ENCODE data around the gene LNX1. TPM values are rescaled to one million over a fixed set of nuclear protein-coding genes. Genes with fewer than 3 reads are reported as not detected.
A peak's percentile ranks its signal among the peaks of the same experiment; 100 is the strongest.

LNX1 gene
- total RNA-seq, 6 experiments from 2014 or later, result 0.05 to 0.18 (median 0.07) TPM; not detected in 1

DNA sequence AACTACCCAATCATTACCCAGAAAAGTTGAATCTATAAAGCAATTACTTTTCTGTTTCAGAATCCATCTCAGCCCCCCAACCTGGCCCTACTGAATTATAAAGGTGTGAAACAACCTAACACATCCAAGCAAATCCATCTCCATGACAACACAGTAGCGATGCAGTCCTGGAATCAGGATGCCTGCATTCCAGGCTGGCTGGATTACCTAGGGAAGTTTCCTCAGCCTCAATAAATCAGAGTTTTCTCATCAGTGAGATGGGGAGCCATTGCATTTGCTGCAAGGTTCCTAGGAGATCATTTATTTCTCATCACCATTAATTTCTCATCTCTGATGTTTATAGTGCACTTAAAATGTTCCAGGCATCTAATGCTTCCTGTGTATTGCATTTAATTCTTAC is 46.0 kb downstream of the LNX1 start:
- Mint-ChIP-seq H3K36me3 (ENCODE audit: low read depth) (peaks cover 5% of the 10 kb centered on the region; the same call in 1 of the 2 replicates), H3K4me3 (no peak overlapping the region), H3K9me3 (no peaks in the 10 kb centered on the region), H3K27ac (no peak overlapping the region), H3K4me1 (ENCODE audit: low read depth) (peaks cover 66% of the 10 kb centered on the region), H3K27me3 (ENCODE audit: insufficient read depth) (peaks cover 5% of the 10 kb centered on the region)
- no peak for DNase-seq
- TF ChIP-seq, protein P1, sequence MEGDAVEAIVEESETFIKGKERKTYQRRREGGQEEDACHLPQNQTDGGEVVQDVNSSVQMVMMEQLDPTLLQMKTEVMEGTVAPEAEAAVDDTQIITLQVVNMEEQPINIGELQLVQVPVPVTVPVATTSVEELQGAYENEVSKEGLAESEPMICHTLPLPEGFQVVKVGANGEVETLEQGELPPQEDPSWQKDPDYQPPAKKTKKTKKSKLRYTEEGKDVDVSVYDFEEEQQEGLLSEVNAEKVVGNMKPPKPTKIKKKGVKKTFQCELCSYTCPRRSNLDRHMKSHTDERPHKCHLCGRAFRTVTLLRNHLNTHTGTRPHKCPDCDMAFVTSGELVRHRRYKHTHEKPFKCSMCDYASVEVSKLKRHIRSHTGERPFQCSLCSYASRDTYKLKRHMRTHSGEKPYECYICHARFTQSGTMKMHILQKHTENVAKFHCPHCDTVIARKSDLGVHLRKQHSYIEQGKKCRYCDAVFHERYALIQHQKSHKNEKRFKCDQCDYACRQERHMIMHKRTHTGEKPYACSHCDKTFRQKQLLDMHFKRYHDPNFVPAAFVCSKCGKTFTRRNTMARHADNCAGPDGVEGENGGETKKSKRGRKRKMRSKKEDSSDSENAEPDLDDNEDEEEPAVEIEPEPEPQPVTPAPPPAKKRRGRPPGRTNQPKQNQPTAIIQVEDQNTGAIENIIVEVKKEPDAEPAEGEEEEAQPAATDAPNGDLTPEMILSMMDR (IDR thresholded peaks at IDR 0.05), result no peak

DNA sequence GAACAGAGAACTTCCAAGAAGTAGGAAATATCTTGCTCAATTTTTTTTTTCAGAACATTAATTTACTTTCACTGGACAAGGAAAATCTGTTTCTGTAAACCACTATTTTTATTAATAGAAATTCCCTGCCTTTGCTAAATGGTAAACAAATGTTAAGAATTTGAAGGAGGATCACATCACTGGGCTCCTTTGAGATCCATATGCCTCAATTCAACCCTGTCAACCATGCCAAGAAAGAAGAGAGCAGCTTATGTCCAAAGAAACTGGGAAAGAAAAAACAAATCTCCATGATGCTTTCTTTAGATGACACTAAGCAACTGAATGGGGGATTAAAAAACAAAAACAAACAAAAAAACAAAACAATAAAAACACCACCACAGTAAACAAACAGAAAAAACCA is 47.7 kb downstream of the LNX1 start:
- Mint-ChIP-seq H3K27me3 (ENCODE audit: insufficient read depth) (peaks cover 5% of the 10 kb centered on the region), H3K36me3 (ENCODE audit: low read depth) (no peaks in the 10 kb centered on the region), H3K4me3 (no peak overlapping the region), H3K27ac (no peak overlapping the region), H3K4me1 (ENCODE audit: low read depth) (peaks cover 66% of the 10 kb centered on the region), H3K9me3 (no peaks in the 10 kb centered on the region)
- DNase-seq, result no peak
- TF ChIP-seq, protein P1 (IDR thresholded peaks at IDR 0.05), result no peak

DNA sequence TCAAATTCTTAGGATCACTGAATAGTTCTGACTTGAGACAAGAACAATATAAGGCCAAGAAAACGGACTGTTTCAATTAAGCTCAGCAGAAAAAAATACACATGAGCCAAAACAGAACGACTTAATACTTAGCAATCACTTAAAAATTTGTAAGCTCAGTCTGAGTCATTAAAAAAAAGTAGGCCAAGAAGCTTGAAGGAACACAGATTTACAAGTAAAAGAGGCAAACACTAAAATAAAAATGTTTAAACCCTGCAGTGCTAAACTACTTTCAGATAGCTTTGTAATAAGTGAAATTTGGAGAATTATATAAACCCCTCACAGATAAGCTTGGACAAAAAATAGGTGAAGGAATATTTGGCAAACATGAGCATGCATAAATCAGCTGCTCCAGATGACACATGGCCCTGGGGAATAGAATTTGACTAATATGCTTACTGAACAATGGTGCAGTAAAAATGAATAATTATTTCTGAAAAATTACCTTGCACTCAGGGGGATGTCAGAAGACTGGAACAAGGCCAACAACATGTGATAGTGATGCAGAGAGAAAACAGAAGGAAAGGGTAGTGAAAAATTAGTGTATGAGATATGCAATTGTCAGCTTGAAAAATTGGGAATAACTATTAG is 49.6 kb downstream of the LNX1 start:
- peak; percentile 89 for DNase-seq
- TF ChIP-seq, protein P1 (IDR thresholded peaks at IDR 0.05), result no peak
- Mint-ChIP-seq H3K36me3 (ENCODE audit: low read depth) (no peaks in the 10 kb centered on the region), H3K4me3 (peak overlapping the region; percentile 61), H3K27ac (peak overlapping the region; percentile 82), H3K27me3 (ENCODE audit: insufficient read depth) (no peaks in the 10 kb centered on the region; the same call in 1 of the 2 replicates), H3K4me1 (ENCODE audit: low read depth) (peaks cover 70% of the 10 kb centered on the region), H3K9me3 (no peaks in the 10 kb centered on the region)

DNA sequence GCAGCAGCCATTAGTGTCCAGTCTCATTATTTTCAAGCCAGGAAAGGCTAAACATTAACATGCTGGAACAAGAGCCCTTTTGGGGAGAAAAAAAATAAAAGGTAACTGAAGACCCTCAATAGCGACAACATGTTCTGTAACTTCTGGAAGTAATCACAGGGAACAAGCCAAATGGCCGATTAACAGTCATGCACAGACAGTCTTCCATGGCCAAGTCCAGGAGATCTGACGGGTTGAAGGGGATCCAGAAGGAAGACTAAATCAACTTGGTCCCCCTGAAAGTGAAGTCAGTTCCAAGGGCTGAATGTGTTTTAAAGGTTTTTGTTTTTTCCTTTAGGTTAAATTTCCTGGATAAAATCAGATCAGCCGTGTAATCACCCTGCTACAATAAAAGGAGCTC is 52.5 kb downstream of the LNX1 start:
- Mint-ChIP-seq H3K4me1 (ENCODE audit: low read depth) (peaks cover 67% of the 10 kb centered on the region), H3K4me3 (no peak overlapping the region), H3K27me3 (ENCODE audit: insufficient read depth) (no peaks in the 10 kb centered on the region; the same call in 1 of the 2 replicates), H3K27ac (no peak overlapping the region), H3K9me3 (no peaks in the 10 kb centered on the region), H3K36me3 (ENCODE audit: low read depth) (no peaks in the 10 kb centered on the region)
- DNase-seq, result no peak
- TF ChIP-seq, protein P1 (IDR thresholded peaks at IDR 0.05), result no peak

DNA sequence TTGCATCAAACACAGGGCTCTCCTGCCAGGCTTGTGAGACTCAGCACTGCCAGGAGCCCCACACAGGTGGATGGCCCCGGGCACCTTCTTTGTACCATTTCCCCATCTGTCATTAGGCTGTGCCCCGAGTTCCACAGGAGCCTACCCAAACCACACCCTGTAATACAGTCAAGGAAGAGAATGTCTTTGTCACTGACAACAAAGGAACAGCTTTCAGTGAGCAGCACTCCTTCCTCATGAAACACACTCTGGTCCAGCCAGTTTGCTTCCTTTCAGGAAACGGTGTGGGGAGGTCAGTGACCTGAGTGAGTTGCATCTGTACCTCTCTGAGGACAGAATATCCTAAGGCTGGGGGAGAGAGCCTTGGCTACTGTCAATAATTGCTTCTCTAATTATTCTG is 53.7 kb downstream of the LNX1 start:
- H3K36me3 Mint-ChIP-seq (ENCODE audit: low read depth), result no peaks in the 10 kb centered on the region
- H3K27ac Mint-ChIP-seq, result no peak overlapping the region
- DNase-seq, result no peak
- H3K9me3 Mint-ChIP-seq, result no peaks in the 10 kb centered on the region
- H3K4me3 Mint-ChIP-seq, result no peak overlapping the region
- no peaks in the 10 kb centered on the region; the same call in 1 of the 2 replicates for H3K27me3 Mint-ChIP-seq (ENCODE audit: insufficient read depth)
- TF ChIP-seq, protein P1 (IDR thresholded peaks at IDR 0.05), result no peak
- H3K4me1 Mint-ChIP-seq (ENCODE audit: low read depth), result peaks cover 63% of the 10 kb centered on the region

Data from HFFc6 (cell line).